ENCODE measurements around the gene ENPP4. TPM values are rescaled to one million over a fixed set of nuclear protein-coding genes. Genes with fewer than 3 reads are reported as not detected.
"Not testable (repeated sequence)": the region's sequence is repeated elsewhere in the genome, so short reads cannot be mapped to it uniquely, and the experiment has no call there.

Gene ENPP4
- total RNA-seq, 1 experiment from 2014 or later, result 0.34 TPM

DNA sequence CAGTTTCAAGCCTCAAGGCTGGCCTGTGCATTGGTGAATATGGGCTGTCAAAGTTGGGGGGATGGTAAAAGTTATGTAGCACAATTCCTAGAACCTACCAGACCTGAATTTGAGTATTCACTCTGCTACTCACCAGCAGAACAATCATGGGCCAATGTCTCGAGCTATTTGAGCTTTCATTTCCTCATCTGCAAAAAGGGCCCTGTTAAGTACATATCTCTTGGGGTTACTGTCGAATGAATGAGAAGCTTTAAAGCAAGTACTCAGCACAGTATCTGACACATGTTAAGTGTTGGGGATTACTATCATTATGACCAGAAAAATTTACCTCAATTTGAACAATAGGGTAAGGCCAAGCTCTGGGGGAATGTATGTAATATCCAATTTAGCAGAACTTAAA lies 13.5 kb upstream of the ENPP4 start:
- intact Hi-C loops (cut with micrococcal nuclease; ENCODE audit: unreplicated experiment), result no loop called here
- ChIA-PET POLR2A (ENCODE audit: low non-redundant PET) (no interaction called here), CTCF (no interaction called here)
- Histone ChIP-seq H3K9me3 (ENCODE audit: low read depth, low read length, poor library complexity, severe bottlenecking) (no peaks in the 10 kb centered on the region), H3K36me3 (ENCODE audit: insufficient read depth, low read length, poor library complexity, severe bottlenecking) (no peaks in the 10 kb centered on the region), H3K27ac (ENCODE audit: low read depth, low read length, poor library complexity, severe bottlenecking) (no peak overlapping the region), H3K4me3 (ENCODE audit: low read depth, low read length, poor library complexity, severe bottlenecking) (no peak overlapping the region), H3K4me1 (ENCODE audit: insufficient read depth, low read length, poor library complexity, severe bottlenecking) (no peaks in the 10 kb centered on the region), H3K27me3 (replicated peaks; ENCODE audit: insufficient read depth, low read depth, low read length, poor library complexity) (no peaks in the 10 kb centered on the region)
- TF ChIP-seq CTCF (conservative IDR thresholded peaks at IDR 0.05; ENCODE audit: low read depth, low read length), result no peak
- no peak for DNase-seq (ENCODE audit: low spot score)
- no TSS peak for BruUV-seq (replicated peaks)

GRCh38 chr6:46118157-46118556 lies 11.6 kb upstream of the ENPP4 start:
- Histone ChIP-seq H3K27ac (ENCODE audit: low read depth, low read length, poor library complexity, severe bottlenecking) (no peak overlapping the region), H3K4me3 (ENCODE audit: low read depth, low read length, poor library complexity, severe bottlenecking) (no peak overlapping the region), H3K36me3 (ENCODE audit: insufficient read depth, low read length, poor library complexity, severe bottlenecking) (no peaks in the 10 kb centered on the region), H3K9me3 (ENCODE audit: low read depth, low read length, poor library complexity, severe bottlenecking) (no peaks in the 10 kb centered on the region), H3K27me3 (replicated peaks; ENCODE audit: insufficient read depth, low read depth, low read length, poor library complexity) (no peaks in the 10 kb centered on the region), H3K4me1 (ENCODE audit: insufficient read depth, low read length, poor library complexity, severe bottlenecking) (no peaks in the 10 kb centered on the region)
- ChIA-PET POLR2A (ENCODE audit: low non-redundant PET) (no interaction called here), CTCF (no interaction called here)
- intact Hi-C loops (cut with micrococcal nuclease; ENCODE audit: unreplicated experiment), result no loop called here
- no peak for TF ChIP-seq EZH2 (IDR thresholded peaks at IDR 0.05; ENCODE audit: borderline replicate concordance, low read depth, low read length, poor library complexity, severe bottlenecking)
- TF ChIP-seq CTCF (conservative IDR thresholded peaks at IDR 0.05; ENCODE audit: low read depth, low read length), result no peak
- no TSS peak for BruUV-seq (replicated peaks)
- DNase-seq (ENCODE audit: low spot score), result no peak

DNA sequence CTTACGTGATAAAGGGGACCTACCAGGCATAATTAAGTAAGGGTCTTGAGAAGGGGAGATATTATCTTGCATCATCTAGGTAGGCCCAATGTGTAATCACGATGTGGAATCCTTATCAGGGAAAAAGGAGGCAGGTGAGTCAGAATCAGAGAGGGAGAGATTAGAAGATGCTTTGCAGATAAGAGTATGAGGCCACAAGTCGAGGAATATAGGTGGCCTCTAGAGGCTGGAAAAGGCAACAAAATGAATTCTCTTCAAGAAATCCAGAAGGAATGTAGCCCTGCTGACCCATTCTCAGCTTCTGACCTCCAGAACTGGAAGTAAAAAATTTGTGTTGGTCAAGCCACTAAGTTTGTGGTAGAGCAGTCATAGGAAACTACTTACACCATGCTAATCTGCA lies 11.0 kb upstream of the ENPP4 start:
- CTCF ChIA-PET, result no interaction called here
- intact Hi-C loops (cut with micrococcal nuclease; ENCODE audit: unreplicated experiment), result no loop called here
- Histone ChIP-seq H3K27ac (ENCODE audit: low read depth, low read length, poor library complexity, severe bottlenecking) (no peak overlapping the region), H3K27me3 (replicated peaks; ENCODE audit: insufficient read depth, low read depth, low read length, poor library complexity) (no peaks in the 10 kb centered on the region), H3K36me3 (ENCODE audit: insufficient read depth, low read length, poor library complexity, severe bottlenecking) (no peaks in the 10 kb centered on the region), H3K4me1 (ENCODE audit: insufficient read depth, low read length, poor library complexity, severe bottlenecking) (no peaks in the 10 kb centered on the region), H3K9me3 (ENCODE audit: low read depth, low read length, poor library complexity, severe bottlenecking) (no peaks in the 10 kb centered on the region), H3K4me3 (ENCODE audit: low read depth, low read length, poor library complexity, severe bottlenecking) (no peak overlapping the region)
- POLR2A ChIA-PET (ENCODE audit: low non-redundant PET), result no interaction called here
- BruUV-seq (replicated peaks), result no TSS peak
- DNase-seq (ENCODE audit: low spot score), result no peak
- no peak for TF ChIP-seq CTCF (conservative IDR thresholded peaks at IDR 0.05; ENCODE audit: low read depth, low read length)
- no peak for TF ChIP-seq EZH2 (IDR thresholded peaks at IDR 0.05; ENCODE audit: borderline replicate concordance, low read depth, low read length, poor library complexity, severe bottlenecking)

DNA sequence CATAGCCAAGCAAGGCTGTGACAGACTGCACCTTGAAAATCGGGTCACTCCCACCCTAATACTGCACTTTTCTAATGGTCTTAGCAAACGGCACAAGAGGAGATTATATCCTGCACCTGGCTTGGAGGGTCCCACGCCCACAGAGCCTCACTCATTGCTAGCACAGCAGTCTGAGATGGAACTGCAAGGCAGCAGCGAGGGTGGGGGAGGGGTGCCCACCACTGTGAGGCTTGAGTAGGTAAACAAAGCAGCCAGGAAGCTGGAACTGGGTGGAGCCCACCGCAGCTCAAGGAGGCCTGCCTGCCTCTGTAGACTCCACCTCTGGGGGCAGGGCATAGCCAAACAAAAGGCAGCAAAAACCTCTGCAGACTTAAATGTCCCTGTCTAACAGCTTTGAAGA lies 10.1 kb upstream of the ENPP4 start:
- H3K9me3 ChIP-seq (ENCODE audit: low read depth, low read length, poor library complexity, severe bottlenecking); BruUV-seq (replicated peaks); CTCF ChIA-PET; H3K36me3 ChIP-seq (ENCODE audit: insufficient read depth, low read length, poor library complexity, severe bottlenecking); H3K4me1 ChIP-seq (ENCODE audit: insufficient read depth, low read length, poor library complexity, severe bottlenecking); H3K27me3 ChIP-seq (replicated peaks; ENCODE audit: insufficient read depth, low read depth, low read length, poor library complexity); intact Hi-C loops (cut with micrococcal nuclease; ENCODE audit: unreplicated experiment); H3K4me3 ChIP-seq (ENCODE audit: low read depth, low read length, poor library complexity, severe bottlenecking); H3K27ac ChIP-seq (ENCODE audit: low read depth, low read length, poor library complexity, severe bottlenecking); DNase-seq (ENCODE audit: low spot score); POLR2A ChIA-PET (ENCODE audit: low non-redundant PET): not testable (repeated sequence)

Data from A673 (cell line).